Urothelium cell line (cell line): Measurements from ENCODE around the gene RUNX3.
"Not testable (repeated sequence)": the region's sequence is repeated elsewhere in the genome, so short reads cannot be mapped to it uniquely, and the experiment has no call there.

Source experiments
- DNase-seq: peaks from one replicate; pipeline ENCODE4 v3.0.0; 2011; ENCODE audit warnings: low spot score, mixed read lengths
- FAIRE-seq: peaks from 2 replicates; lab custom pipeline; 2011; peaks lifted over from hg19 to GRCh38; lab: Jason Lieb, UNC

The RUNX3 gene

GRCh38 chr1:24891367-24891766, 38.7 kb downstream of the RUNX3 start:
- DNase-seq, FAIRE-seq: not testable (repeated sequence)

- no peak for DNase-seq
- FAIRE-seq: no peak
Measured at GRCh38 chr1:24890887-24891286, 39.2 kb downstream of the RUNX3 start.

GRCh38 chr1:24888971-24889676, 41.0 kb downstream of the RUNX3 start:
- DNase-seq (no peak), FAIRE-seq (no peak)

GRCh38 chr1:24888061-24888970, 41.8 kb downstream of the RUNX3 start:
- DNase-seq (no peak), FAIRE-seq (no peak)

- DNase-seq (no peak), FAIRE-seq (no peak)
Measured at GRCh38 chr1:24886241-24886640, 43.8 kb downstream of the RUNX3 start.

GRCh38 chr1:24884751-24885150, 45.3 kb downstream of the RUNX3 start:
- FAIRE-seq (no peak), DNase-seq (no peak)

GRCh38 chr1:24881034-24881433, 49.0 kb downstream of the RUNX3 start:
- DNase-seq (no peak), FAIRE-seq (no peak)

- peak; percentile 7 for DNase-seq
- no peak for FAIRE-seq
Measured at GRCh38 chr1:24878775-24879742, 51.0 kb downstream of the RUNX3 start.

GRCh38 chr1:24878045-24878444, 52.0 kb downstream of the RUNX3 start:
- FAIRE-seq (no peak), DNase-seq (no peak)

- DNase-seq (no peak), FAIRE-seq (no peak)
Measured at GRCh38 chr1:24875991-24876506, 54.0 kb downstream of the RUNX3 start.

- FAIRE-seq (no peak), DNase-seq (no peak)
Measured at GRCh38 chr1:24875257-24875656, 54.8 kb downstream of the RUNX3 start.

GRCh38 chr1:24874611-24875234, 55.4 kb downstream of the RUNX3 start:
- no peak for FAIRE-seq
- DNase-seq: no peak

GRCh38 chr1:24874056-24874455, 56.0 kb downstream of the RUNX3 start:
- FAIRE-seq (no peak), DNase-seq (no peak)

- DNase-seq: no peak
- FAIRE-seq: no peak
Measured at GRCh38 chr1:24873148-24873547, 56.9 kb downstream of the RUNX3 start.

GRCh38 chr1:24872061-24872850, 57.8 kb downstream of the RUNX3 start:
- no peak for FAIRE-seq
- no peak for DNase-seq

- FAIRE-seq: no peak
- no peak for DNase-seq
Measured at GRCh38 chr1:24871306-24871901, 58.7 kb downstream of the RUNX3 start.

GRCh38 chr1:24870551-24871195, 59.4 kb downstream of the RUNX3 start:
- FAIRE-seq: no peak

GRCh38 chr1:24868016-24868875, 61.8 kb downstream of the RUNX3 start:
- FAIRE-seq (peak; percentile 5), DNase-seq (no peak)

More at GRCh38 chr1:24870551-24871195, 59.4 kb downstream of the RUNX3 start:
- DNase-seq: no peak
